Measurements from ENCODE around the gene PIP5K1B.

GRCh38 chr9:68714416-68715180 is 9.6 kb downstream of the PIP5K1B start:
- TF ChIP-seq CTCF (IDR thresholded peaks at IDR 0.05) (no peak), POLR2A (IDR thresholded peaks at IDR 0.05) (no peak)

Measured in uterus (tissue), 2 donors.